HG03045 (cell line): ENCODE data around the gene ARX.

Experiments
- ATAC-seq: cut with Tn5 transposase; IDR thresholded peaks from one replicate; pipeline ENCODE4 v1.9.1; 2021; ENCODE audit warnings: mild to moderate bottlenecking, moderate library complexity; ENCODE audit not compliant: unreplicated experiment

Gene ARX

DNA sequence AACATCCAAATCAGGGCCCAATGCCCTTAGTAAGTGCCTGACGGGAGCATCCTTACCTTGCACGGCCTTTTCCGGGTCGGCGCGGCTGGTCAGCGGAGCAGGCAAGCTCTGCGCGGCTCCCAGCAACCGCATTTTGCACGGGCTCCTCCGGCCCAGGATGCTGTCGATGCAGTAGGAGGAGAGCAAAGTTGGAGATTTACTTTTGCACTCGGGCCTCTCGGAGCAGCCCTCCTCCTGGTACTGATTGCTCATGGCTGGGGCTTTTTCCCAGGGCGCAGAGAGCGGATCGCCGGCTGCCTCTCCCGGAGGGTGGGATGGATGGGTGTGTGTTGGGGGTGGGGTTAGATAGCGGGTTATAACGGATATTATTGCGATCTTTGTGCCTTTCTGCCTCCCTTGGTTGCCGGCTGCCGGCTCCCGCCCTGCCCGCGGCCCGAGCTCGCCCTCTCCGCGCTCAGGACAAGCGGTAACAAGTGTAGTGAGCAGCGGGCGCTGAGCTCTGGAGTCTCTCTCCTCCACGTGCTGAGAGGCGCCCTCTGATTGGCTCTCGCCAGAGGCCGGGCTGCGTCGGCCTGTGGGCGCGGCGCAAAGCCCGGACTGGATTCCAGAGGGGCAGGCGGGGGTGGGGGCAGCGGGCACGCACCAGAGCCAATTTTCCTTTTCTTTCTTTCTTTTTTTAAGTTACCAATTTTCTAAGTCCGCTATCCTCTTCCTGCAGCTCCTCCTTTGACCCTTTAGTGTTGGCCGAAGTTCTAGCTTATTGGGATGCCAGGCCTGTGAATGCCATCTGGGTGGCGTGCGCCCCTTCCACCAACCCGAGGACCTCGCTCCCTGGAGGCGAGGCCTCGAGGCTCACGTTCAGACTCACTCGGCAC is at the start of gene ARX:
TSS of gene ARX (minus strand) at position 480 of the 875 bp plus-strand sequence. CDS start at position 252, 228 bp downstream.
- ATAC-seq = no peak

DNA sequence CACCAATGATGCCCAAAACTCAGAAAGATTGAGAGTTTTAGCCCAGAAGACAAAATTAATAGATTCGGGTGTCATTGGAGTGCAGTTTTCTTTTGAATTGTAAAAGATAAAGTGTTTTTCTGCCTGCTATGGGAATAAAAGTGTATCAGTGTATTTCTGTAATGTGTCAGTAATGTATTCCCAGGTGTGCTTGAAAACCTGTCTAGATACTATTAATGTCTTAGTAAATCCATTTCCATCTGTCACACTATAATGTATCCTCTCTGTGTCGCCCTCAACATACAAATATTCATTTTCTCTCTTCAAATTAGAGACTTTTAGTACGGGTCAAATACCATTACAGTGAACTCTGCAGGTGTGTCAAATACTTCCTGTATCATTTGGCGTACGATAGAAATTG is 43.5 kb upstream of the ARX start:
- ATAC-seq = no peak

DNA sequence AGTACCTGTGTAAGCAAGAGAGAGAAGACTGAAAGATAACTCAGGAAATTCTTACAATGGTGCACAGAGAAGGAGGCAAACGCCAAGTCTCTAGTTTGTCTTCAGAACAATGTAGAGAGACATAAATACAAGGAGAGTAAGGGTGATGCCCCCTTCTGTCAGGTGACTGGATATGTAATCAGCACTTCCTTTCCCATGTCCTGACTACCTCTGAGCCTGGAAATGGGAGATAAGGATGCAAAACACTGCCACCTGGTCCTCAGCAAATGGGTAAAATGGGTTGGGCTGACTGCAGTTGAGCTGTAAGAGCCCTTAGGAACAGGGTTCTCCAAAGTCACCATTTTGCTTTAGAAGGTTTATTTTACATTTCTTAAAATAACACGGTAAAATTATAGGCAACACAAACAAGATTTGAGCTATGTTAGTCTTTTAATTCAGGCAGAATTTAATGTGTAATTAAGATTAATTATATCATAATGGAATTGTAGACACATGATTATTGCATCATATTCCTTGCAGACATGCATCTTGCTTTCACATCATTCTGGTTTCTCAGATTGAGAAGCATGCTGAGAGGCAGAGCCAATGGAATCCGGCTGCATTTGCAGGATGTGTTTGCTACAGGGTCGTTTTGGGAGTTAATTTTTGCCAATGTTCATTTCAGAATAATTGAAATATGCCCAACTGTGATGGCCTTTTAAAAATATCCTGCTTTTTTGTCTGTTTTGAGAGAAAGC is 37.2 kb upstream of the ARX start:
- no peak for ATAC-seq

DNA sequence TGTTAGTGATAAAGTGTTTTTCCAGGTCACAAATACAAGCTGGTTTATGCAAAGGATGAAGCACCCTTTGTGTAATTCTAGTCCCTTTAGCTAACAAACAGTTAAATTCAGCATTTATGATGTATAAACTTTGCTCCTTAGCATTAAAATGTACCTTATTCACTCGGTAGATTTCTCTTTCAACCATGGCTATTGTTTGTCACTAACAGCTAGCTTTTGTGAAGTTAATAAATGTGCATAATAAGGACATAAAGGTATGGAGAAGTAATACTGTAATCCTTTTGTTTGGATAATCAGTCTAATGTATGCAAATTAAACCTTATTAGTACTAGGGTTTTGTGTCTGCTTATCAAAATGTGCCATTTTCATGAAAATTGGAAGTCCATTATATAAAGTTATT is 34.2 kb upstream of the ARX start:
- ATAC-seq = no peak

DNA sequence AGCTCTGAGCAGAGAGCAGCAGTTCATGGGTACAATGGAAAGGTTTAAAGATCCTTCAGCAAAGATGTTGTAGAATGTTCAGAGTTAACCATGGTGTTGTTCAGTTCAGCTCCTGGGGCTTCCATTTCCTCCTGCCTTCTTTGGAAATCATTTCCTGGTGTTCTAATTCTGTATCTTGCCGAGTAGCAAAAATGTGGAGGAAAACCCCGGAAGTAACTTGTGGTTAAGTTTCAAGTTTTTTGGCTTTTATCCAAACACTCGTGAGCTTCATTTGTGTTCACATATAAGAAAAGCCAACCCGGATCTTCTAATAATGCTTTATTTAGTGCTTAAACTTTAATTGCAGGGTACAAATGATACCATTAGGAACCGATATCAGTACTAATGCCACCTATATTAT is 33.6 kb upstream of the ARX start:
- ATAC-seq = no peak

DNA sequence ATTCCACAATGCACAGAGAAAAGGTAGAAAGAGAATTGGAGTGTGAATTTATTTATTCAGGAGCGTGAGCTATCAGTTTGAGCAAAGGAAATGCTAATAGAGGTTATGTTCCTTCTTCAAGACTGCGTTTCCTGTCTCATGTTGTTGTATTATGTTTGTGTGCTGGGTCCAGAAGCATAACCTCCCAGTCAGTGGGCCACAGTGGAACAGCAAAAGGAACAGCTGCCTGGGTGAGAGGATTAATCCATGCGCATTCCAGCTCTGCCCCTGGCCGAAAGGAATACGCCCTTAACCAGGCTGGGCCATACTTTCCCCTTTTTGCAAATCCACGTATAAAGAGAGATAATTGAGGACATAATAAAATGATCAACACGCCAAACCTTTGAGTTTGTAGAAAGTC is 32.4 kb upstream of the ARX start:
- no peak for ATAC-seq

DNA sequence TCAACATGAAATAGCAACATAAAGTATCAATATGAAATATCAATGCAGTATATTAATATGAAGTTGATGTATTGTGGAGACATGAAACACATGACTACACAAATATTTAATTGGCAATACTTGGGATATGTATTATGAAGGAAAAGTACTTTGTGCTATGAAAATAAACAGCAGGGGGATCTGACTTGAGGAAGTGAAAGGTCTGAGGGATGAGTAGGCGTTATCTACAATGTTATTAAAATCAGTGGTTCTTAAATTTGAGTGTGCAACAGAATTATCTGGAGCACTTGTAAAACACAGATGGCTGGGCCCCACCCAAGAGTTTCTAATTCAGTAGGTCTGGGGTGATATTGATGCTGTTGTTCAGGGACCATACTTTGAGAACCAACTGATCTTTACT is 27.4 kb upstream of the ARX start:
- ATAC-seq = no peak

DNA sequence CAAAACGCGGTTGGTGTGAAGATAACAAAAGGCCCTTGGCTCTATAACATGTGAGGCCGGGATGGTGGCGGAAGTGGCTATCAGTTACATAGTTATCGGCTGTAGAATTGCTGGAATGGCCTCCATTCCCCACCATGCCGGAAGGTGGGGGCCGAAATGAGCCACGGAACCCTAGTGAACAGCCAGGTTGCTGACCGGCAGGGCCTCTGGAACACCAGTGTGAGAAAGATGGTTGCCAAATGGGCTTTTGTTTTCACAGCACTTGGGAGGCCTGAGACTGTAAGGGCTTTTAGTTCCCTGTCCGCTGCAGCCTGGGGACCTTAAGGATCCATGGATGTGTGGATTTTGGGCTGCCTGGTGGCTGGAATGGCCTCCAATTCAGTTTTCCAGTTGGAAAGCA is 23.3 kb upstream of the ARX start:
- no peak for ATAC-seq

DNA sequence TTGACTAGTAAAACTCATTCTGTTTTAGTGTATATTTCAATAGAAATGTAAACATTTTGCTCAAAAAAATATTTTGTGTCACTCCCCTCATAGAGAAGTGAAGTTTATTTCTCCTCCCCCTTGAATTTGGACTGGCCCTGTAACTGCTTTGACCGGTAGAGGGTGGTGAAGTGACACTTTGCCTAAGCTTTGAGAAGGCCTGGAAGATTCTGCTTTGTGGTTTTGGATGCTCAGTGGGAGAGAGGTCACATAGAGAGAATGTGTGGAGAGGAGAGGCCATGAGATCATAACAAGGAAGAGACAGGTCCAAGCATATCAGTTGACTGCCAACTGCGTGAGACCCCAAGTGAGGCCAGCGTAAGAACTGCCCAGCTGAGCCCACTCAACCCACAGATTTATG is 19.1 kb upstream of the ARX start:
- ATAC-seq = no peak

DNA sequence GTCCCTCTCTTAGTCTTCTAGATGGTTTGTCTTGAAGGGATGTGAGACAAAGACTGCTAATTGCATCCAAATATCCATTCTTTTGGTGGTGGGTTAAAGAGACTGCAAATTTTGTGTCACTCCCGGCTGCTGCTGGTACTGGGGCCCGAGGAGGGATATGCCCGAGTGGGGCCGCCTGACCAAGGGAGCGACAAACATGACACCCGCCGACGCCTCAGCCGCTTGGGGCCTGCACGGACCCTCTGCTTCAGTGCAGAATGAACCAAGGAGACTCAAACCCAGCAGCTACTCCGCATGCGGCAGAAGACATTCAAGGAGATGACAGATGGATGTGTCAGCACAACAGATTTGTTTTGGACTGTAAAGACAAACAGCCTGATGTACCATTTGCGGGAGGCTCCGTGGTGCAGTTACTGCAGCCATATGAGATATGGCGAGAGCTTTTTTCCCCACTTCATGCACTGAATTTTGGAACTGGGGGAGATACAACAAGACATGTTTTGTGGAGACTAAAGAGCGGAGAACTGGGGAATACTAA is 13.6 kb upstream of the ARX start:
- no peak for ATAC-seq

DNA sequence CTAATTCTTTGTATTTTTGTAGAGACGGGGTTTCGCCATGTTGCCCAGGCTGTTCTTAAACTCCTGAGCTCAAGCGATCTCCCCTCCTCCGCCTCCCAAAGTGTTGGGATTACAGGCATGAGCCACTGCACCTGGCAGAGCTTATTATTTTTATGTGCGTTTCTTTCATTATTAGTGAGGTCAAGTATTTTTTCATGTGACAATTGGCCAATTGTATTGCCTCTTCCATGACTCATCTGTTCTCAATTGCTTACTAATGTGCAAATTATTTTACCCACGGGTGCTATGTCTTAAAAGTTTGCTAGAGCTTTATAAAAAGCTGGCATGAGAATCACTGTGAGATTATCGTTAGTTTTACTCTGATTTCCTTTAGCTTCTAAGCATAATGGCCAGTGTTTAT is 13.0 kb upstream of the ARX start:
- ATAC-seq = no peak

DNA sequence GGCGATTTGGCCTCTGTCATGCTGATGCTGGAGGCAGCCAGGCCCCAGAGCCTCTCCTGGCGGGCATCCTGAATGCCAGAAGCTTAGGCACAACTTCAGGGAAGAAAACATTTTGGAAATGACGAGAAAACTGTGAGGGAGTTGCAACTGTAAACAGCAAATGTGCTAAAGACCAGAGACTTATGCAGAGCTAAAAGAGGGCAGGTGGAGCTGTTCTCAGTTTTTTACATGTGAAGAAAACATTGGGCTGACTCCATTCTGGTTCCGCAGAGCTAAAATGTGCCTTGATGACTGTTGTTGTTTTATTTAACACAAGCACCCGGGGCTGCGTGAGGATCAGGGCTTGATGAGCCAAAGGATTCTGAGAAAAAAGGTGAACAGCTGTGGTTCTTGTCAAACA is 10.8 kb upstream of the ARX start:
- ATAC-seq = no peak

DNA sequence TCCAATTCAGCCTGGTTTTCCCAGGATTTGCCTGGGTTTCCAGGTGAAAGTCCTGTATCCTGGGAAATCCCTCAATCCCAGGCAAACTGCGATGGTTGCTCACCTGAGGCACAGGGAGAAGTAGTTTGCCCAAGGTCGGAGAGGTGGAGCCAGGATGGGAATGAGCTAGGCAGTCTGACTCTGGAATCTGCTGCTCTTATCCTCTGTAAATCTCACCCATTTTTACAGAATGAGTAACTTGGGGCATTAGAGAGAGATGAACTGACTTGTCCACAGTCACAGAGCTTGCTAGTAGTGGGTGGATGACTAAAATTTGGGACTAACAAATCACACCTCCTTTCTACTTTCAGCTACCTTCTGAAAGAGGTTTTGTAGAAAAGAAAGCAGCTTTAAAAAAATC is 9.8 kb upstream of the ARX start:
- ATAC-seq = no peak

DNA sequence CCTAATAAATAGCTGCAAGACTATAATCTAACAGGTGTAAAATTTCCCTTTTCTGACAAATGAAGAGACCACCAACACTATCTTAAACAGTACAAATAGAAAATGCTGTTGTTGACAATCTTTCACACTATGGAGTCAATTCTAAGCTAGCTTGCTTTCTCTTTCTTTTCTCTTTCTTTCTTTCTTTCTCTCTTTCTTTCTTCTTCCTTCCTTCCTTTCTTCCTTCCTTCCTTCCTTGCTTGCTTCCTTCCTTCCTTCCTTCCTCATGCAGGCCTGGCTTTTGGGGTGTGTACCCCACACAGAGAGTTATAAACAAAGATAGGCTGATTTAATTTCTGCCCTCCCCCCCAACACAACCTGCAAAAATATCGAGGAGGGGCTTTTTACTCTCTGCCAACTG is 8.1 kb upstream of the ARX start:
- ATAC-seq = no peak

DNA sequence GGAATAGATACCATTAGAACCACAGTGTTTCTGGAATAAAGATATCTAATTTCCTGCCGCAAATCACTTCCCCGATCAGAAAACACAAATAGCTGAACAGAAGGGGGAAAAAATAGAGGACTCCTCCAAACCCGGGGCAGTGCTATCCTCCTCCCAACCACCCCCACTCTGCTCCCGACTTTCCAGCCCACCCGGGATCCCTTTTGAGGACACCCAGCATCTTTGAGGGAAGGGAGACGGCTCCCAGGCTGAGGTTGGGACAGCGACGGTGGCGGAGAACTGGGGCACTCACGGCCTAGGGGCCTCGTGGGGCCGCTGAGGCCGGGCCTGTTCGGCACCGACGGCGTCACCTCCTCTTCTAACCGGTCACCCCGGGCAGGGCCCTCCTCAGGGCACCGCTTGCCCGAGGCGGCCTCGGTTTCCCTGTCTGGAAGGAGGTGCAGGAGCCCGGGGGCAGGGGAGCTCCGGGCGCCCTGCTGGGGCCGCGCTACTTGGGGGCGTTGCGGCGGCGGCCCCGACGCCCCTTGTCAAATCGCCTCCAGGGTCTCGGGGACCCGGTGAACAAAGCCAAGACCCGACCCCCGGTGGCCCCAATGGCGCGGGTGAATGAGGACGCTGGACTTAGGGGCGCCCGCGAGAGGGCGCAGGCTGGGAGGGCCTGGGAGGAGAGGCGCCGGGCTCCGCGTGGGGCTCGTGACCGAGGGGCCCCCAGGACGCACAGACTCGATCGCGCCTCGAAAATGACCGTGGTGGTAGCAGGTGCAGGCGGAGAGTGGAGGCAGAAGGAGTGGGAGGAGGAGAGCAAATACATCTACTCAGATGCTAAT is 6.9 kb upstream of the ARX start:
- no peak for ATAC-seq

DNA sequence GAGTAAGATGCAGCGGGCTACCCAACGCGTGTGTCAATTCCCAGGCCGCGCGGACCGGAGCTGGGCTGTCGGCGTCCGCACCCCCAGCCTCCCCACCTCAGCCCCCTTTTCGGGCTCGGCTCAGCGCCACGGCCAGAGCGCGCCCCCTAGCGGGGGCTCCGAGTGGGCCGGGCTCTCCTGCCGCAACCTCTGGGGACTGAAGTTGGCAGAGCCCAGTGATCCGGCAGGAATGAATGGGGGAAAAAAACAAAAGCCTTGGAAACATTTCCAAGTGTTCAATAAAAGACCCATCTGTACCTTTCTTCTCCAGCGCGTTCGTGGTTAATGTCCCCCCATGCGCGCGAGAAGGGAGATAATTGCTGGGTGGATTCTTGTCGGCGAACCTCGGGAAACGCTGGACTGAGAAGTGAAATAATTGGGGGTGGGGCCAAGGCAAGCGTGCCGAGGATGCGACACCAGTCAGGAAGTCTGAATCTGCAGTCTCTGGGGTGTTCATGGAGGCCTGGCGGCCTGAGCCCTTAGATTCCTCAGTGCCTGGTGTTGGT is 5.2 kb upstream of the ARX start:
- ATAC-seq = peak; percentile 60

DNA sequence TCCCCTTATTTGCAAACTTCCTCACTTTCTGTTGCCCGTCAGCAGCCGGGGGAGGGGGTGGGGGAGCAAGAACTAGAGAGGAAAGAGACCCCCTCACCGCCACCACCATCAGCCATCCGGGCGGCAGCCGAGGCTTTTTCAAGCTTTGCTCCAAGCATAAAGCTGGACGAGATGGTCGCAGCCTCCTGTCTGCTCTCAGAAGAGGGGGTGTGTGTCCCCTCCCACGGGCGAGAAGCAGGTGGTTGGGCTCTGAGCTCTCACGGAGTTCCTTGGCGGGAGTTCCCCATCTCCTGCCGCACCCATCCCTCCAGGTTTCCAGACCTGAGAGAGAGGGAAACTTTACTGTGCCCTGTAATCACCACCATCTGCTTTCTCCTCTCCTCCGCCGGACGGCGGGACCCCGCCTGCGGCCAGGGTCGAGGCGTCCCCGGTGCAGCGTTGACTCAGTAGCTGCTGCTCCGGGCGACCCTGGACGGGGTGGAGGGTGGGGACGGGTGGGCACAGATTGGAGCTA is 4.7 kb upstream of the ARX start:
- ATAC-seq = peak; percentile 39

DNA sequence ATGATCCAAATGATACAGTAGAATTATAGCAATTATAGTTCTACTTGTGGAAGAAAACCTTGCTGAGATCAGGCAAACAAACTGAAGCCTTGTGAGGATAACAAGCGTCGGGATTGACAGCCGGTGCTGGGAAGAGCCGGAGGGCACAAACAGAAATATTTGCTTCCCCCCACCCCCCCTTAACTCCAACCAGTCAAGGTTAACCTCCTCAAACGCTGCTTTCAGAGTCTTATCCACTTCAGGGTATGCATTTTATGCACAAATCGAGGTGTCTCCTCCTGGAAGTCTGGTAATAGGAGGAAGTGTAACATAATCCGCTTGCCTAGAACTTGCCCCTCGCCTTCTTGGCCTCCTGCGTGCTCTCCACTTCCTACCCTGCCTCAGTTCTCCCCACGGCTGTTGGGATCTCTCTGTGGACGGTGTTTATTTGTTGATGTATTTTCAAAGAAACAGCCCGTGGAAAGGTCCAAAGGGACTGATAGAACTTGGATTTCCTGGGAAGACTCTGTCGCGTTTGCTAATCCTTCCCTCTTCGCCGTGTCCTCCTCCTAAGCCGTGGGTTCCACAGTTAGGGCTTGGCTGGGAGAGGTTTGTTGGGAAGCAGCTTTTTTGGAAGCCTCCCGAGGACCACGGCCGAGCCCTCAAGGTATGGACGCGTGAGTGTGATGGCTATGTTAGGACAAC is 4.1 kb upstream of the ARX start:
- ATAC-seq = no peak

DNA sequence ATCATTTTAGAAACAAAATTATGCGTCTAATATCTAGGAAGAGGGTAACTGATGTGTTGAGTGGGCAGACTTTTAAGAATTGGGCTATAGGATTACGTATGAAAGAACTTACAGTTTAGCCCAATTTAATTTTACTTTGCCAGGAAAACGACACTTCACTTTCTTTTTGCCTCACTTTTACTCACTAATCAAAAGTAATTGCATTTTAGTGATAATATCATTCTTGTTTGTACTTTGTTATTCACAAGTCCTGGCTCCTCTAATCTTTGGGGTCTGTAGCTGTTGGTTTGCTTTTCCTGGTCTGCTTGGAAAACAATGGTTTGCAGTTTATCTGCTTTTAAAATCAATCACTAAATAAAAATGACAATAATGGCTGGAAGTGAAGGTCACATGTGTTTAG is 2.9 kb upstream of the ARX start:
- ATAC-seq = no peak

DNA sequence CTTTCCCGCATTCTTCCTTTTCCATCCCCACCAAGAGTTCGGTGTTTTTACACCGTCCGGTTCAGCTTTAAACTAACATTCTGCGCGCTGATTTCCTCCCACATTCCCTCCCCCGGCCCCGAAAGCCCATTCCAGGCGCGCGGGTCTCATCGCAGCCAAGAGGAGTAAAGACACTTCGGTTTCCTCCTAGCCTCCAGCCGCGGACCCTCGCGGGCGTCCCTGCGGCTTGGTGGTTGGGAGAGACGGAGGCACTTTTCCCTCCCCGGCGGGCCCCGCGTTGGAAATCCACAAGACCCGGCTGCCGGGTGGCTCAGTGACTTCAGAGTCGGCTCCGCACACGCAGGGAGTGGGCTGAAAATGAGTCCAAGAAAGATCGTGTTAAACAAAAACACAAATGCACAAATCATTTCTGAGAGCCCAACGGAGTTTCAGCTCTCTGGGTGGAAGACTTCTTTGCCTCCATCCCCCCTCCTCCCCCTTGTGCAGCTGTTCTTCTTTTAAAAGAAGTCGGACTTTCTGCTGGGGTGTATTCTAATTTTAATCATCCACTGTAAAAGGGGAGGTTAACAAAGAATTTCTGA is 2.0 kb upstream of the ARX start:
- no peak for ATAC-seq
